Neural progenitor cell (in vitro differentiated cells): Measurements from ENCODE around the gene RACGAP1. TPM values are rescaled to one million over a fixed set of nuclear protein-coding genes. Genes with fewer than 3 reads are reported as not detected.

Experiments used
- DNase-seq: peaks from one replicate; pipeline ENCODE4 v3.0.0-alpha.2; 2016; ENCODE audit warnings: low spot score
- H2AFZ ChIP-seq: fragments of 200-600 bp; sonication (generic); replicated peaks from 2 replicates; pipeline ENCODE4 v1.6.1; 2016; ENCODE audit warnings: antibody characterized with exemption
- H3F3A ChIP-seq: fragments of 200-600 bp; sonication (generic); 2 replicates; pipeline ENCODE4 v1.6.1; 2016; ENCODE audit warnings: antibody characterized with exemption, low read depth
- H3K27ac ChIP-seq: fragments of 200-600 bp; sonication (generic); 2 replicates; pipeline ENCODE4 v1.5.1; 2016; ENCODE audit warnings: mild to moderate bottlenecking
- H3K27me3 ChIP-seq: fragments of 200-600 bp; sonication (generic); 2 replicates; pipeline ENCODE4 v1.6.1; 2016; ENCODE audit warnings: mild to moderate bottlenecking, moderate library complexity
- H3K36me3 ChIP-seq: fragments of 200-600 bp; sonication (generic); 2 replicates; pipeline ENCODE4 v1.5.1; 2016
- H3K4me1 ChIP-seq: fragments of 200-600 bp; sonication (generic); 2 replicates; pipeline ENCODE4 v1.6.1; 2016; ENCODE audit warnings: mixed run types
- H3K4me2 ChIP-seq: fragments of 200-600 bp; sonication (generic); 2 replicates; pipeline ENCODE4 v1.6.1; 2016
- H3K4me3 ChIP-seq: fragments of 200-600 bp; sonication (generic); 2 replicates; pipeline ENCODE4 v1.5.1; 2016
- H3K79me2 ChIP-seq: fragments of 200-600 bp; sonication (generic); 2 replicates; pipeline ENCODE4 v1.6.1; 2016; ENCODE audit warnings: low read depth
- H3K9ac ChIP-seq: fragments of 200-600 bp; sonication (generic); 2 replicates; pipeline ENCODE4 v1.6.1; 2016
- H3K9me3 ChIP-seq: fragments of 200-600 bp; sonication (generic); 2 replicates; pipeline ENCODE4 v1.5.1; 2016; ENCODE audit warnings: low read depth
- H4K20me1 ChIP-seq: fragments of 200-600 bp; sonication (generic); 2 replicates; pipeline ENCODE4 v1.6.1; 2016; ENCODE audit warnings: low read depth
- H3K27ac Mint-ChIP-seq: 3 replicates; pipeline ENCODE4 v1.8.0; 2021; ENCODE audit warnings: mixed read lengths
- H3K27me3 Mint-ChIP-seq: 2 replicates; pipeline ENCODE4 v1.8.0; 2022; ENCODE audit warnings: low read depth, mild to moderate bottlenecking, inconsistent platforms, moderate library complexity, mixed read lengths; ENCODE audit not compliant: insufficient read depth
- H3K36me3 Mint-ChIP-seq: 3 replicates; pipeline ENCODE4 v1.8.0; 2021; ENCODE audit warnings: mixed read lengths
- H3K4me1 Mint-ChIP-seq: 3 replicates; pipeline ENCODE4 v1.8.0; 2021; ENCODE audit warnings: mixed read lengths
- H3K4me3 Mint-ChIP-seq: 3 replicates; pipeline ENCODE4 v1.8.0; 2021; ENCODE audit warnings: mild to moderate bottlenecking, moderate library complexity, mixed read lengths
- H3K9me3 Mint-ChIP-seq: 3 replicates; pipeline ENCODE4 v1.8.0; 2020; ENCODE audit warnings: mixed read lengths
- CTCF ChIP-seq: fragments of 200-600 bp; sonication (generic); IDR thresholded peaks from 2 replicates; pipeline ENCODE4 v1.5.1; 2017; ENCODE audit warnings: antibody characterized with exemption, mild to moderate bottlenecking
- EZH2 ChIP-seq: fragments of 200-600 bp; sonication (generic); IDR thresholded peaks from 2 replicates; pipeline ENCODE4 v1.6.1; 2017; ENCODE audit warnings: antibody characterized with exemption, mild to moderate bottlenecking, moderate library complexity
- EZH2phosphoT487 ChIP-seq: fragments of 200-600 bp; sonication (generic); IDR thresholded peaks from 2 replicates; pipeline ENCODE4 v1.6.1; 2017; ENCODE audit warnings: antibody characterized with exemption
- total RNA-seq: library from RNA; depleted of rRNA; stranded (reverse); fragments of >200 nt; gene quantifications from 2 replicates; pipeline ENCODE4 v1.2.3, GENCODE V29; 2015; ENCODE audit warnings: low replicate concordance

Gene RACGAP1
- total RNA-seq, 1 donor from 2014 or later, result 149 TPM

DNA sequence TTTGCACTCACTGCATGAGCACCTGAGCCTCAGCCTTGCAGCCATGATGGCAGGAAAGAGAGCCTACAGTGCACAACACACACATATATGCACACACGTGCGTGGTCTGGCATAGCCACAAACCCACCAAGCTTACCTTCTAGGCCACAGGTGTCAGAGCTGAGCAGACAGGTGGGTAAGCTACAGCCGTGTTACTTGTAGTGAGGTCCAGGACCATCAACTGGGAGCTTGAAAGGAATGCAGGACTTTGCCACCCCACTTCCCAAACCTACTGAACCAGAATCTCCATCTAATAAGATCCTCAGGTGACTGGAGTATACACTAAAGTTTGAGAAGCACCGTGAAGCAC lies 34.8 kb upstream of the RACGAP1 start:
- no peak overlapping the region for H3K9ac ChIP-seq
- H3K4me3 Mint-ChIP-seq, result no peak overlapping the region
- H3K4me1 ChIP-seq, result peaks cover 8% of the 10 kb centered on the region
- DNase-seq, result no peak
- H3K27ac ChIP-seq, result no peak overlapping the region
- peaks cover 31% of the 10 kb centered on the region for H3K27me3 Mint-ChIP-seq
- H2AFZ ChIP-seq, result no peak overlapping the region
- no peak overlapping the region for H3K27ac Mint-ChIP-seq
- H3K4me1 Mint-ChIP-seq, result peaks cover 23% of the 10 kb centered on the region
- H3K9me3 Mint-ChIP-seq, result no peaks in the 10 kb centered on the region
- no peak overlapping the region for H3K4me3 ChIP-seq
- no peaks in the 10 kb centered on the region for H3K9me3 ChIP-seq
- H3K4me2 ChIP-seq, result no peak overlapping the region
- no peaks in the 10 kb centered on the region for H4K20me1 ChIP-seq
- H3K36me3 Mint-ChIP-seq, result peaks cover 14% of the 10 kb centered on the region
- no peaks in the 10 kb centered on the region for H3K79me2 ChIP-seq
- TF ChIP-seq EZH2phosphoT487 (no peak), EZH2 (no peak), CTCF (no peak)
- H3F3A ChIP-seq, result peaks cover 14% of the 10 kb centered on the region
- no peaks in the 10 kb centered on the region for H3K36me3 ChIP-seq
- peaks cover 65% of the 10 kb centered on the region for H3K27me3 ChIP-seq

GRCh38 chr12:50059440-50060119 lies 34.3 kb upstream of the RACGAP1 start:
- Histone ChIP-seq H3K4me1 (peaks cover 8% of the 10 kb centered on the region), H3K36me3 (no peaks in the 10 kb centered on the region), H3K9ac (no peak overlapping the region), H3F3A (peaks cover 14% of the 10 kb centered on the region), H3K27ac (no peak overlapping the region), H4K20me1 (no peaks in the 10 kb centered on the region), H3K4me3 (no peak overlapping the region), H3K9me3 (no peaks in the 10 kb centered on the region), H3K79me2 (no peaks in the 10 kb centered on the region), H3K27me3 (peaks cover 70% of the 10 kb centered on the region), H3K4me2 (no peak overlapping the region), H2AFZ (no peak overlapping the region)
- Mint-ChIP-seq H3K9me3 (no peaks in the 10 kb centered on the region), H3K36me3 (peaks cover 13% of the 10 kb centered on the region), H3K4me3 (peak overlapping the region; percentile 81), H3K4me1 (peaks cover 23% of the 10 kb centered on the region), H3K27ac (peak overlapping the region; percentile 5), H3K27me3 (peaks cover 31% of the 10 kb centered on the region)
- no peak for TF ChIP-seq EZH2
- no peak for DNase-seq

- no peak overlapping the region for H2AFZ ChIP-seq
- H3K9me3 Mint-ChIP-seq, result no peaks in the 10 kb centered on the region
- peaks cover 14% of the 10 kb centered on the region for H3F3A ChIP-seq
- H3K4me2 ChIP-seq, result no peak overlapping the region
- no peaks in the 10 kb centered on the region for H3K9me3 ChIP-seq
- H3K27ac ChIP-seq, result no peak overlapping the region
- H3K4me3 Mint-ChIP-seq, result peak overlapping the region; percentile 81
- no peaks in the 10 kb centered on the region for H4K20me1 ChIP-seq
- TF ChIP-seq CTCF, result no peak
- TF ChIP-seq EZH2phosphoT487, result no peak
- TF ChIP-seq EZH2, result no peak
- H3K79me2 ChIP-seq, result no peaks in the 10 kb centered on the region
- peaks cover 75% of the 10 kb centered on the region for H3K27me3 ChIP-seq
- H3K27me3 Mint-ChIP-seq, result peaks cover 27% of the 10 kb centered on the region
- H3K9ac ChIP-seq, result no peak overlapping the region
- no peak overlapping the region for H3K27ac Mint-ChIP-seq
- peaks cover 23% of the 10 kb centered on the region for H3K4me1 Mint-ChIP-seq
- no peak overlapping the region for H3K4me3 ChIP-seq
- no peak for DNase-seq
- peaks cover 11% of the 10 kb centered on the region for H3K36me3 Mint-ChIP-seq
- peaks cover 8% of the 10 kb centered on the region for H3K4me1 ChIP-seq
- no peaks in the 10 kb centered on the region for H3K36me3 ChIP-seq
Measured at GRCh38 chr12:50058743-50059312, 33.5 kb upstream of the RACGAP1 start.
